C1 segment of cervical spinal cord (tissue), 14 donors: ENCODE data around the gene SARS1.
"Not testable (repeated sequence)": the region's sequence is repeated elsewhere in the genome, so short reads cannot be mapped to it uniquely, and the experiment has no call there.

Experiments
- DNase-seq, 14 donors: peaks; one replicate each; lab custom pipeline; 2025; lab: John Stamatoyannopoulos, UW

SARS1 gene

GRCh38 chr1:109193653-109194590 lies 19.8 kb upstream of the SARS1 start:
- DNase-seq, result peak in 3 of 14 donors; percentile 5 to 22 (median 10)

- DNase-seq, result no peak
Observed at GRCh38 chr1:109197158-109198042, 16.3 kb upstream of the SARS1 start.

- DNase-seq, result peak in 3 of 14 donors; percentile 10 to 47 (median 12)
Observed at GRCh38 chr1:109198043-109198695, 15.5 kb upstream of the SARS1 start.

GRCh38 chr1:109198745-109199144 lies 15.0 kb upstream of the SARS1 start:
- no peak for DNase-seq

- DNase-seq, result no peak
Observed at GRCh38 chr1:109199710-109200109, 14.0 kb upstream of the SARS1 start.

GRCh38 chr1:109201123-109201703 lies 12.5 kb upstream of the SARS1 start:
- peak in 8 of 14 donors; percentile 18 to 44 (median 34) for DNase-seq

- DNase-seq, result no peak
Observed at GRCh38 chr1:109204484-109204883, 9.2 kb upstream of the SARS1 start.

- DNase-seq, result no peak
Observed at GRCh38 chr1:109206339-109206738, 7.4 kb upstream of the SARS1 start.

- DNase-seq, result no peak
Observed at GRCh38 chr1:109207467-109208103, 6.1 kb upstream of the SARS1 start.

- DNase-seq, result no peak
Observed at GRCh38 chr1:109208394-109208793, 5.3 kb upstream of the SARS1 start.

- no peak for DNase-seq
Observed at GRCh38 chr1:109208836-109209463, 4.8 kb upstream of the SARS1 start.

- DNase-seq, result no peak
Observed at GRCh38 chr1:109210058-109210457, 3.7 kb upstream of the SARS1 start.

GRCh38 chr1:109213345-109213823 lies 334 bp upstream of the SARS1 start:
- DNase-seq, result no peak

GRCh38 chr1:109214695-109215623 lies 1.2 kb downstream of the SARS1 start:
- peak in 6 of 14 donors; percentile 25 to 68 (median 42) for DNase-seq

- DNase-seq, result no peak
Observed at GRCh38 chr1:109216662-109217061, 2.9 kb downstream of the SARS1 start.

GRCh38 chr1:109218516-109218915 lies 4.8 kb downstream of the SARS1 start:
- DNase-seq, result no peak

- DNase-seq, result not testable (repeated sequence)
Observed at GRCh38 chr1:109221201-109221600, 7.5 kb downstream of the SARS1 start.

GRCh38 chr1:109225308-109225707 lies 11.6 kb downstream of the SARS1 start:
- DNase-seq, result no peak
